GM12891 (cell line): ENCODE measurements around the gene ITFG1.
A peak's percentile ranks its signal among the peaks of the same experiment; 100 is the strongest.

Experiments used
- PAX5 ChIP-seq: IDR thresholded peaks from 2 replicates; pipeline ENCODE4 v1.6.1; 2011; ENCODE audit warnings: low read length, moderate library complexity, mild to moderate bottlenecking; ENCODE audit not compliant: insufficient read depth, severe bottlenecking
- POLR2A ChIP-seq: IDR thresholded peaks from 2 replicates; pipeline ENCODE4 v1.6.1; 2011; ENCODE audit warnings: low read depth, low read length, control low read depth
- POLR2AphosphoS5 ChIP-seq: IDR thresholded peaks from 2 replicates; pipeline ENCODE4 v1.6.1; 2011; ENCODE audit warnings: low read depth, low read length, control low read depth
- SPI1 ChIP-seq: IDR thresholded peaks from 2 replicates; pipeline ENCODE4 v1.6.1; 2011; ENCODE audit warnings: low read depth, low read length, control low read depth
- TAF1 ChIP-seq: IDR thresholded peaks from 2 replicates; pipeline ENCODE4 v1.6.1; 2011; ENCODE audit warnings: low read depth, low read length, control low read depth

- TF ChIP-seq TAF1, result peak; percentile 95
- peak; percentile 75 for TF ChIP-seq POLR2AphosphoS5
- peak; percentile 89 for TF ChIP-seq POLR2A
- no peak for TF ChIP-seq PAX5
- no peak for TF ChIP-seq SPI1
These were observed at the start of gene ITFG1, which contains the start of gene PHKB for GRCh38 chr16:47460711-47461597.
